HepG2 (cell line): Measurements from ENCODE around the gene RNASE4. TPM values are rescaled to one million over a fixed set of nuclear protein-coding genes. Genes with fewer than 3 reads are reported as not detected.

ENCODE experiments used
- ATAC-seq: fragments of 200-7000 bp; cut with Tn5 transposase; 3 replicates; pipeline ENCODE4 v1.9.1; 2020; ENCODE audit warnings: mild to moderate bottlenecking, moderate library complexity
- BruUV-seq: library from RNA; stranded (reverse); fragments of 400-500 nt; replicated peaks from 2 replicates; lab custom pipeline; 2021; lab: Mats Ljungman, UMichigan
- CTCF ChIA-PET: fragments of 300-600 bp; formaldehyde crosslinking; extraction: SDS; loops from one replicate; lab custom pipeline; 2021; ENCODE audit warnings: low total read pairs, inconsistent platforms, low intra/inter-chr PET ratio; lab: Yijun Ruan, JAX
- POLR2A ChIA-PET: fragments of 350-600 bp; sonication (Branson Sonifier 250); formaldehyde crosslinking; loops from one replicate; lab custom pipeline; 2020; ENCODE audit warnings: antibody characterized with exemption, inconsistent platforms; lab: Yijun Ruan, JAX
- DNase-seq: peaks from one replicate; pipeline ENCODE4 v3.0.0-alpha.2; 2015; ENCODE audit warnings: low spot score
- FAIRE-seq: peaks from 3 replicates; lab custom pipeline; 2011; peaks lifted over from hg19 to GRCh38; lab: Jason Lieb, UNC
- H2AFZ ChIP-seq: one replicate; pipeline ENCODE4 v1.6.1; 2011; ENCODE audit warnings: low read length, inconsistent platforms
- H3K27ac ChIP-seq: fragments of 300-600 bp; 3 replicates; pipeline ENCODE4 v1.8.0; 2011; ENCODE audit warnings: mixed run types, mild to moderate bottlenecking, mixed read lengths, low read length, inconsistent platforms; ENCODE audit not compliant: insufficient read depth; ENCODE audit errors: extremely low read length
- H3K27me3 ChIP-seq, 2 experiments: fragments of 200-600 bp in 1 of 2; 2 replicates in 1 of 2; 3 replicates in 1 of 2; pipeline versions ENCODE4 v1.6.0 to v1.8.0; 2011; ENCODE audit warnings: low read length in 2 of 2, mild to moderate bottlenecking in 2 of 2, moderate library complexity in 2 of 2, inconsistent platforms in 1 of 2; ENCODE audit not compliant: insufficient read depth in 2 of 2, control insufficient read depth in 1 of 2
- H3K36me3 ChIP-seq, 2 experiments: fragments of 200-600 bp in 1 of 2; replicated peaks in 1 of 2; 2 replicates in 1 of 2; 3 replicates in 1 of 2; pipeline versions ENCODE4 v1.5.1 to v1.8.0; 2011; ENCODE audit warnings: low read length in 2 of 2, inconsistent platforms in 1 of 2; ENCODE audit not compliant: insufficient read depth in 2 of 2, control insufficient read depth in 1 of 2
- H3K4me1 ChIP-seq: 2 replicates; pipeline ENCODE4 v1.5.1; 2012; ENCODE audit warnings: low read length, inconsistent platforms; ENCODE audit not compliant: insufficient read depth
- H3K4me2 ChIP-seq: 2 replicates; pipeline ENCODE4 v1.6.0; 2011; ENCODE audit warnings: low read depth, low read length, inconsistent platforms
- H3K4me3 ChIP-seq, 3 experiments: fragments of 200-600 bp in 1 of 3; sonication (generic), shearing (Covaris generic) in 1 of 3; replicated peaks in 1 of 3; 2 replicates each; pipeline ENCODE4 v1.5.1; 2011 to 2016; ENCODE audit warnings: low read length in 3 of 3, inconsistent platforms in 2 of 3, low read depth in 2 of 3, mild to moderate bottlenecking in 2 of 3, control low read depth in 1 of 3, mixed read lengths in 1 of 3; ENCODE audit not compliant: insufficient read depth in 1 of 3
- H3K79me2 ChIP-seq: one replicate; pipeline ENCODE4 v1.6.1; 2011; ENCODE audit warnings: low read length, inconsistent platforms; ENCODE audit not compliant: insufficient read depth
- H3K9ac ChIP-seq: 2 replicates; pipeline ENCODE4 v1.6.0; 2011; ENCODE audit warnings: mild to moderate bottlenecking, low read depth, low read length, inconsistent platforms; ENCODE audit not compliant: insufficient read depth
- H3K9me3 ChIP-seq: 2 replicates; pipeline ENCODE4 v1.5.1; 2012; ENCODE audit warnings: mild to moderate bottlenecking, low read length
- H4K20me1 ChIP-seq: 2 replicates; pipeline ENCODE4 v1.6.0; 2011; ENCODE audit warnings: inconsistent platforms, mild to moderate bottlenecking, low read length, moderate library complexity; ENCODE audit not compliant: insufficient read depth
- AGO2 ChIP-seq: fragments of 200-400 bp; formaldehyde crosslinking; optimal IDR thresholded peaks from 2 replicates; pipeline ENCODE3; 2017; ENCODE audit warnings: mild to moderate bottlenecking, low read depth, low read length, moderate library complexity
- CAMTA2 ChIP-seq: sonication (generic); formaldehyde crosslinking; IDR thresholded peaks from 2 replicates; pipeline ENCODE4 v1.4.0; 2020; ENCODE audit warnings: mild to moderate bottlenecking, missing genetic modification reagents, borderline replicate concordance
- CHCHD3 ChIP-seq: sonication (generic); formaldehyde crosslinking; IDR thresholded peaks from 2 replicates; pipeline ENCODE4 v1.8.0; 2022; ENCODE audit warnings: mild to moderate bottlenecking, missing genetic modification reagents, moderate library complexity
- HMG20A ChIP-seq: IDR thresholded peaks from 2 replicates; pipeline ENCODE4 v1.6.1; 2016; ENCODE audit warnings: borderline replicate concordance
- HOXA3 ChIP-seq: sonication (generic); formaldehyde crosslinking; IDR thresholded peaks from 2 replicates; pipeline ENCODE4 v1.5.0; 2020; ENCODE audit warnings: missing genetic modification reagents
- KDM5A ChIP-seq: fragments of 200-600 bp; sonication (generic); IDR thresholded peaks from 2 replicates; pipeline ENCODE4 v1.7.0; 2018; ENCODE audit warnings: antibody characterized with exemption, mild to moderate bottlenecking, low read length, borderline replicate concordance
- NFE2L1 ChIP-seq: sonication (generic); formaldehyde crosslinking; IDR thresholded peaks from 2 replicates; pipeline ENCODE4 v1.4.0; 2020; ENCODE audit warnings: missing genetic modification reagents, mild to moderate bottlenecking, borderline replicate concordance
- THAP11 ChIP-seq: IDR thresholded peaks from 2 replicates; pipeline ENCODE4 v1.6.1; 2016; ENCODE audit warnings: missing biosample characterization, missing genetic modification reagents
- ZFP36 ChIP-seq: fragments of 150-350 bp; IDR thresholded peaks from 2 replicates; pipeline ENCODE4 v1.6.1; 2018; ENCODE audit warnings: borderline replicate concordance, low read length, low read depth; ENCODE audit not compliant: partially characterized antibody
- ZNF350 ChIP-seq: sonication (generic); formaldehyde crosslinking; IDR thresholded peaks from 2 replicates; pipeline ENCODE4 v1.4.0; 2020; ENCODE audit warnings: mild to moderate bottlenecking, low read depth, missing genetic modification reagents, borderline replicate concordance
- ZNF562 ChIP-seq: sonication (generic); formaldehyde crosslinking; IDR thresholded peaks from 2 replicates; pipeline ENCODE4 v1.8.0; 2022; ENCODE audit warnings: missing genetic modification reagents, borderline replicate concordance
- ZNF567 ChIP-seq: sonication (generic); formaldehyde crosslinking; IDR thresholded peaks from 2 replicates; pipeline ENCODE4 v1.8.1; 2023; ENCODE audit warnings: mild to moderate bottlenecking, missing genetic modification reagents, borderline replicate concordance
- ZNF740 ChIP-seq: sonication (generic); formaldehyde crosslinking; IDR thresholded peaks from 2 replicates; pipeline ENCODE4 v1.4.0; 2020; ENCODE audit warnings: missing genetic modification reagents
- ZSCAN5A ChIP-seq: sonication (generic); formaldehyde crosslinking; IDR thresholded peaks from 2 replicates; pipeline ENCODE4 v1.8.0; 2022; ENCODE audit warnings: mild to moderate bottlenecking, missing genetic modification reagents, borderline replicate concordance
- WGBS: methylation state at CpG from one replicate; pipeline ENCODE4 v1.1.6; 2017; ENCODE audit warnings: low lambda C conversion rate; 5-methylcytosine and 5-hydroxymethylcytosine counted together
- in situ Hi-C: cut with HindIII; loops from 2 replicates; pipeline ENCODE4 v1.10.0; 2017; ENCODE audit warnings: low pct_unique_long_range_greater_than_20kb; ENCODE audit not compliant: extremely low pct_ligation_motif_present
- intact Hi-C: fragments of 100-400 bp; cut with micrococcal nuclease; formaldehyde crosslinking; loops from one replicate; pipeline ENCODE4 v1.10.0; 2022; ENCODE audit not compliant: unreplicated experiment
- polyA plus RNA-seq, 8 experiments: library from polyadenylated mRNA; depleted of rRNA in 3 of 8; stranded (reverse) in 7 of 8; unstranded in 1 of 8; fragments of >200 nt; fragmentation: Illumina TruSeq in 4 of 8; extraction: Trizol in 4 of 8; gene quantifications; 2 replicates each; pipeline versions ENCODE4 v1.2.1 to v1.2.3, GENCODE V29; 2011 to 2016; ENCODE audit warnings: low read depth in 4 of 8, missing spikeins in 1 of 8, mixed read lengths in 1 of 8; ENCODE audit not compliant: insufficient read depth in 1 of 8
- total RNA-seq, 5 experiments: library from RNA; depleted of rRNA; stranded (reverse); fragments of >200 nt; fragmentation: Illumina TruSeq; extraction: Trizol; gene quantifications; 2 replicates each; pipeline ENCODE4 v1.2.3, GENCODE V29; 2016; ENCODE audit warnings: low read depth in 1 of 5
- TF ChIP-seq, protein P1 (sequence below): sonication (generic); formaldehyde crosslinking; IDR thresholded peaks from 2 replicates; pipeline ENCODE4 v1.5.1; 2020; ENCODE audit warnings: mild to moderate bottlenecking, missing genetic modification reagents, borderline replicate concordance
- TF ChIP-seq, protein P2 (sequence below): sonication (generic); formaldehyde crosslinking; IDR thresholded peaks from 2 replicates; pipeline ENCODE4 v1.4.0; 2020; ENCODE audit warnings: mild to moderate bottlenecking, missing genetic modification reagents, borderline replicate concordance

RNASE4 gene
- total and polyA plus RNA-seq, 2 of the 13 experiments (the other 11 are each of a cell fraction or from before 2014, with no cell fraction given): 109 to 983 TPM

GRCh38 chr14:20712904-20713303 is 28.5 kb downstream of the RNASE4 start:
- ATAC-seq: no peak
- intact Hi-C loops: no loop called here
- no peak for FAIRE-seq
- 8% methylated on average over 2 of the region's 2 CpGs for WGBS
- Histone ChIP-seq H3K27me3 (no peaks in the 10 kb centered on the region), H3K4me1 (peaks cover under 1% of the 10 kb centered on the region; the same call in 1 of the 2 replicates), H3K4me2 (no peak overlapping the region), H3K9ac (no peak overlapping the region), H3K36me3 (no peaks in the 10 kb centered on the region), H3K27ac (no peak overlapping the region), H3K4me3 (no peak overlapping the region), H2AFZ (no peak overlapping the region), H3K79me2 (no peaks in the 10 kb centered on the region), H3K9me3 (no peaks in the 10 kb centered on the region), H4K20me1 (no peaks in the 10 kb centered on the region)
- no TSS peak for BruUV-seq
- no peak for DNase-seq
- ChIA-PET POLR2A (no interaction called here), CTCF (no interaction called here)
- no peak for TF ChIP-seq ZSCAN5A (CRISPR knock-in tag)
- TF ChIP-seq ZNF350 (CRISPR knock-in tag): no peak
- TF ChIP-seq ZNF562 (CRISPR knock-in tag): no peak
- no peak for TF ChIP-seq CHCHD3
- TF ChIP-seq ZNF740: no peak
- TF ChIP-seq ZFP36: no peak
- TF ChIP-seq KDM5A: no peak
- TF ChIP-seq CAMTA2 (CRISPR knock-in tag): no peak
- no peak for TF ChIP-seq HOXA3 (CRISPR knock-in tag)
- TF ChIP-seq HMG20A (CRISPR knock-in tag): no peak
- no peak for TF ChIP-seq ZNF567 (CRISPR knock-in tag)
- TF ChIP-seq, protein P1, sequence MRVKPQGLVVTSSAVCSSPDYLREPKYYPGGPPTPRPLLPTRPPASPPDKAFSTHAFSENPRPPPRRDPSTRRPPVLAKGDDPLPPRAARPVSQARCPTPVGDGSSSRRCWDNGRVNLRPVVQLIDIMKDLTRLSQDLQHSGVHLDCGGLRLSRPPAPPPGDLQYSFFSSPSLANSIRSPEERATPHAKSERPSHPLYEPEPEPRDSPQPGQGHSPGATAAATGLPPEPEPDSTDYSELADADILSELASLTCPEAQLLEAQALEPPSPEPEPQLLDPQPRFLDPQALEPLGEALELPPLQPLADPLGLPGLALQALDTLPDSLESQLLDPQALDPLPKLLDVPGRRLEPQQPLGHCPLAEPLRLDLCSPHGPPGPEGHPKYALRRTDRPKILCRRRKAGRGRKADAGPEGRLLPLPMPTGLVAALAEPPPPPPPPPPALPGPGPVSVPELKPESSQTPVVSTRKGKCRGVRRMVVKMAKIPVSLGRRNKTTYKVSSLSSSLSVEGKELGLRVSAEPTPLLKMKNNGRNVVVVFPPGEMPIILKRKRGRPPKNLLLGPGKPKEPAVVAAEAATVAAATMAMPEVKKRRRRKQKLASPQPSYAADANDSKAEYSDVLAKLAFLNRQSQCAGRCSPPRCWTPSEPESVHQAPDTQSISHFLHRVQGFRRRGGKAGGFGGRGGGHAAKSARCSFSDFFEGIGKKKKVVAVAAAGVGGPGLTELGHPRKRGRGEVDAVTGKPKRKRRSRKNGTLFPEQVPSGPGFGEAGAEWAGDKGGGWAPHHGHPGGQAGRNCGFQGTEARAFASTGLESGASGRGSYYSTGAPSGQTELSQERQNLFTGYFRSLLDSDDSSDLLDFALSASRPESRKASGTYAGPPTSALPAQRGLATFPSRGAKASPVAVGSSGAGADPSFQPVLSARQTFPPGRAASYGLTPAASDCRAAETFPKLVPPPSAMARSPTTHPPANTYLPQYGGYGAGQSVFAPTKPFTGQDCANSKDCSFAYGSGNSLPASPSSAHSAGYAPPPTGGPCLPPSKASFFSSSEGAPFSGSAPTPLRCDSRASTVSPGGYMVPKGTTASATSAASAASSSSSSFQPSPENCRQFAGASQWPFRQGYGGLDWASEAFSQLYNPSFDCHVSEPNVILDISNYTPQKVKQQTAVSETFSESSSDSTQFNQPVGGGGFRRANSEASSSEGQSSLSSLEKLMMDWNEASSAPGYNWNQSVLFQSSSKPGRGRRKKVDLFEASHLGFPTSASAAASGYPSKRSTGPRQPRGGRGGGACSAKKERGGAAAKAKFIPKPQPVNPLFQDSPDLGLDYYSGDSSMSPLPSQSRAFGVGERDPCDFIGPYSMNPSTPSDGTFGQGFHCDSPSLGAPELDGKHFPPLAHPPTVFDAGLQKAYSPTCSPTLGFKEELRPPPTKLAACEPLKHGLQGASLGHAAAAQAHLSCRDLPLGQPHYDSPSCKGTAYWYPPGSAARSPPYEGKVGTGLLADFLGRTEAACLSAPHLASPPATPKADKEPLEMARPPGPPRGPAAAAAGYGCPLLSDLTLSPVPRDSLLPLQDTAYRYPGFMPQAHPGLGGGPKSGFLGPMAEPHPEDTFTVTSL: no peak
- no peak for TF ChIP-seq THAP11 (CRISPR knock-in tag)
- TF ChIP-seq NFE2L1 (CRISPR knock-in tag): no peak
- TF ChIP-seq, protein P2, sequence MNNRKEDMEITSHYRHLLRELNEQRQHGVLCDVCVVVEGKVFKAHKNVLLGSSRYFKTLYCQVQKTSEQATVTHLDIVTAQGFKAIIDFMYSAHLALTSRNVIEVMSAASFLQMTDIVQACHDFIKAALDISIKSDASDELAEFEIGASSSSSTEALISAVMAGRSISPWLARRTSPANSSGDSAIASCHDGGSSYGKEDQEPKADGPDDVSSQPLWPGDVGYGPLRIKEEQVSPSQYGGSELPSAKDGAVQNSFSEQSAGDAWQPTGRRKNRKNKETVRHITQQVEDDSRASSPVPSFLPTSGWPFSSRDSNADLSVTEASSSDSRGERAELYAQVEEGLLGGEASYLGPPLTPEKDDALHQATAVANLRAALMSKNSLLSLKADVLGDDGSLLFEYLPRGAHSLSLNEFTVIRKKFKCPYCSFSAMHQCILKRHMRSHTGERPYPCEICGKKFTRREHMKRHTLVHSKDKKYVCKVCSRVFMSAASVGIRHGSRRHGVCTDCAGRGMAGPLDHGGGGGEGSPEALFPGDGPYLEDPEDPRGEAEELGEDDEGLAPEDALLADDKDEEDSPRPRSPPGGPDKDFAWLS (CRISPR knock-in tag): no peak
- TF ChIP-seq AGO2: no peak
- in situ Hi-C loops: no loop called here
